RWPE1 (cell line): ENCODE data around the gene PSMC3IP.
A peak's percentile ranks its signal among the peaks of the same experiment; 100 is the strongest.
"Not testable (repeated sequence)": the region's sequence is repeated elsewhere in the genome, so short reads cannot be mapped to it uniquely, and the experiment has no call there.

Experiments used
- CTCF ChIA-PET: fragments of 350-600 bp; sonication (Branson Sonifier 250); formaldehyde crosslinking; extraction: SDS; loops from one replicate; lab custom pipeline; 2021; lab: Yijun Ruan, JAX
- POLR2A ChIA-PET: fragments of 400-600 bp; formaldehyde crosslinking; extraction: SDS; loops from one replicate; lab custom pipeline; 2020; ENCODE audit warnings: antibody characterized with exemption; ENCODE audit not compliant: low non-redundant PET; lab: Yijun Ruan, JAX
- DNase-seq: peaks from one replicate; pipeline ENCODE4 v3.0.0; 2012; ENCODE audit warnings: low spot score
- H3K27ac ChIP-seq: fragments of 450-650 bp; 2 replicates; pipeline ENCODE4 v1.5.1; 2017
- TF ChIP-seq, protein P1 (sequence below): fragments of 450-650 bp; conservative IDR thresholded peaks from 2 replicates; pipeline ENCODE4 v1.5.1; 2017; ENCODE audit warnings: low read depth, mild to moderate bottlenecking

Gene PSMC3IP

DNA sequence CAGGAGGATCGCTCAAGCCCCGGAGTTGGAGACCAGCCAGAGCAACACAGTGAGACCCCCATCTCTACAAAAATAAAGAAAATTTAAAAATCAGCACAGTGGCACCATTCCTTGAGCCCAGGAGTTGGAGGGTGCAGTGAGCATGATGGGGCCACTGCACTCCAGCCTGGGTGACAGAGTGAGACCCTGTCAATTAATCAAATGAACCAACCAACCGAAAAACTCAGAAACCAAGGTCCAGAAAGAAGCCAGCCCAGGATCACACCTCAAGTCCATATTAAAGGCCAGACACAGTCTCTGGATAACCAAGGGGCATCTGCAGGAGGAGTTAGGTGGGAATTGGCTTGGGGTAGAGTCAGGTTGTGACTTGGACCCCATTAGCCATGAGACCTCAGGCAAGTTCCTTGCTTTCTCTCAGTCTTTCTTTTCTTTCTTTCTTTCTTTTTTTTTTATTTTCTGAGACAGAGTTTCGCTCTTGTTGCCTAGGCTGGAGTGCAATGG, 22.4 kb downstream of the PSMC3IP start:
- ChIA-PET CTCF (interaction anchor here (0.6 to 1.5 kb wide), 2 partner anchors 28 to 149 kb away, joined by 3 to 4 read pairs; no protein-coding TSS in a partner anchor), POLR2A (interaction anchor here (0.6 to 1.6 kb wide), 2 partner anchors 25 to 236 kb away, joined by 3 to 5 read pairs; no protein-coding TSS in a partner anchor)
- H3K27ac ChIP-seq: peak overlapping the region; percentile 90

DNA sequence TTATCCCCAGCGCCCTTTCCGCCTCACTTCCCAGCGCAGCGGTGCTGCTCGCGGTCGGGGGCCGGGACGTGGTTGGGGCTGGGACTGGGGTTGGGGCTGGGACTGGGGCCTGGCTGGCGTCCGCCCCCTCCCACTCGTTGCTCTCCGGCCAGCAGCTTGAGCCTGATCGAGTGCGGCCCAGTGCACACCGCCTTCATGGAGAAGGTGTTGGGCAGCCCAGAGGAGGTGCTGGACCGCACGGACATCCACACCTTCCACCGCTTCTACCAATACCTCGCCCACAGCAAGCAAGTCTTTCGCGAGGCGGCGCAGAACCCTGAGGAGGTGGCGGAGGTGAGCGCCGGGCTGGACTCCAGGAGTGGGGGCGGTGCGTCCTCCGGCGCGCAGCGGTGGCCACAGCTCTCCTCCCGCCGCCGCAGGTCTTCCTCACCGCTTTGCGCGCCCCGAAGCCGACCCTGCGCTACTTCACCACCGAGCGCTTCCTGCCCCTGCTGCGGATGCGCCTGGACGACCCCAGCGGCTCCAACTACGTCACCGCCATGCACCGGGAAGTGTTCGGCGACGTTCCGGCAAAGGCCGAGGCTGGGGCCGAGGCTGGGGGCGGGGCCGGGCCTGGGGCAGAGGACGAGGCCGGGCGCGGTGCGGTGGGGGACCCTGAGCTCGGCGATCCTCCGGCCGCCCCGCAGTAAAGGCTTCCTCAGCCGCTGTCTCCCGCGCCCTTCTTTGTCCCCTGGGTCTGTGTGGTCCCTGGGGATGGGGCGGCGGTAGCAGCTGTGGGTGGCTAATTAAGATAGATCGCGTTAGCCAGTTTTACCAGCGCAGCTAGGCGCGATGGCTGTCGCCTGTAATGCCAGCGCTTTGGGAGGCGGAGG, 23.0 kb downstream of the PSMC3IP start:
- no peak for DNase-seq
- TF ChIP-seq, protein P1, sequence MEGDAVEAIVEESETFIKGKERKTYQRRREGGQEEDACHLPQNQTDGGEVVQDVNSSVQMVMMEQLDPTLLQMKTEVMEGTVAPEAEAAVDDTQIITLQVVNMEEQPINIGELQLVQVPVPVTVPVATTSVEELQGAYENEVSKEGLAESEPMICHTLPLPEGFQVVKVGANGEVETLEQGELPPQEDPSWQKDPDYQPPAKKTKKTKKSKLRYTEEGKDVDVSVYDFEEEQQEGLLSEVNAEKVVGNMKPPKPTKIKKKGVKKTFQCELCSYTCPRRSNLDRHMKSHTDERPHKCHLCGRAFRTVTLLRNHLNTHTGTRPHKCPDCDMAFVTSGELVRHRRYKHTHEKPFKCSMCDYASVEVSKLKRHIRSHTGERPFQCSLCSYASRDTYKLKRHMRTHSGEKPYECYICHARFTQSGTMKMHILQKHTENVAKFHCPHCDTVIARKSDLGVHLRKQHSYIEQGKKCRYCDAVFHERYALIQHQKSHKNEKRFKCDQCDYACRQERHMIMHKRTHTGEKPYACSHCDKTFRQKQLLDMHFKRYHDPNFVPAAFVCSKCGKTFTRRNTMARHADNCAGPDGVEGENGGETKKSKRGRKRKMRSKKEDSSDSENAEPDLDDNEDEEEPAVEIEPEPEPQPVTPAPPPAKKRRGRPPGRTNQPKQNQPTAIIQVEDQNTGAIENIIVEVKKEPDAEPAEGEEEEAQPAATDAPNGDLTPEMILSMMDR: no peak
- CTCF ChIA-PET: interaction anchor here (0.6 to 1.5 kb wide), 6 partner anchors 13 to 361 kb away, joined by 3 to 5 read pairs (median 4); no protein-coding TSS in a partner anchor
- H3K27ac ChIP-seq: peak overlapping the region; percentile 90
- POLR2A ChIA-PET: interaction anchor here (0.6 to 1.6 kb wide), 4 partner anchors 13 to 235 kb away, joined by 3 to 5 read pairs (median 4); no protein-coding TSS in a partner anchor

More for the DNA sequence above, 22.4 kb downstream of the PSMC3IP start:
- TF ChIP-seq, protein P1: no peak
- no peak for DNase-seq

DNA sequence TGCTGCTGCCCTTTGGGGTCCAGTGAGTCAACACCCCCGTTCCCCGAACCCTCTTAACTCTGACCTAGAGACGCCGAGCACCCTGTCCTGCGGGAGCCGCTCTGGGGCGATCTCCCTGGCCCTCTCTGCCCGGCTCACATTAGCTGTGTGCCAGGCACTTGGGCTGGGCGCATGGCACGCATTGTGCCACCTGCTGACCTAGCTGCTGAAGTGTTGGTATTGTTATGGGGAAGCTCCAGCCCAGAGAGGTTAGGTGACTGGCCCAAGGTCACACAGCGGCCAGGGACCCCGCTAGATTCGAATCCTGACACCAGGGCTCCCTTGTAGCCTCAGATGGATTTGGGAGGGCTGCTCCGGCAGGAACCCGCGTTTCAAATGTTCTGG, 23.7 kb downstream of the PSMC3IP start:
- POLR2A ChIA-PET: interaction anchor here (0.7 to 1.6 kb wide), 3 partner anchors 12 to 24 kb away, joined by 3 to 4 read pairs (median 4); no protein-coding TSS in a partner anchor
- H3K27ac ChIP-seq: peak overlapping the region; percentile 90
- DNase-seq: no peak
- CTCF ChIA-PET: interaction anchor here (0.7 to 1.5 kb wide), 7 partner anchors 13 to 360 kb away, joined by 3 to 5 read pairs (median 4); partner anchors contain the start of gene NAGLU
- TF ChIP-seq, protein P1: no peak

DNA sequence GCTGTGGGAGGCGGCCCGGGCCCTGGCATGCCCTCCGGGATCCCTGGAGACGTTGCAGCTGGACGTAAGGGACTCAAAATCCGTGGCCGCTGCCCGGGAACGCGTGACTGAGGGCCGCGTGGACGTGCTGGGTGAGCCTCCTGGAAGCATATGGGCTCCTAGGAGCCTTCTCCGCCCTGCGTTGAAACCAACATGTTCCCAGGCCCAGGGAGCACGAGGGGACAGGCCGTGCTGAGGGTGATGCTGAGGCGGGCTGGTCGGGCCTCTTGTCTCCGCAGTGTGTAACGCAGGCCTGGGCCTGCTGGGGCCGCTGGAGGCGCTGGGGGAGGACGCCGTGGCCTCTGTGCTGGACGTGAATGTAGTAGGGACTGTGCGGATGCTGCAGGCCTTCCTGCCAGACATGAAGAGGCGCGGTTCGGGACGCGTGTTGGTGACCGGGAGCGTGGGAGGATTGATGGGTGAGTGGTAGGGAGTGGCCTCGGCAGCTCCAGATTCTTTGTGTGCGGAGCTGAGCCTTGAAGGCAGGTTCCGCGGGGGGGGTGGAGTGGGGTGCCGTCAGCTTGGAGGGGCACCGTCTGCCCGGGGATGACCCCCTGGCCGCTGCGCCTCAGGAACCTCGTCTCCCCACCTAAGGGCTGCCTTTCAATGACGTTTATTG, 24.2 kb downstream of the PSMC3IP start:
- POLR2A ChIA-PET: interaction anchor here (1.1 to 1.6 kb wide), 2 partner anchors 12 to 23 kb away, joined by 3 to 4 read pairs; no protein-coding TSS in a partner anchor
- CTCF ChIA-PET: interaction anchor here (0.7 to 1.5 kb wide), 5 partner anchors 12 to 359 kb away, joined by 3 to 5 read pairs (median 4); partner anchors contain the start of gene NAGLU
- no peak for DNase-seq
- peak overlapping the region; percentile 90 for H3K27ac ChIP-seq
- TF ChIP-seq, protein P1: peak; percentile 25; the same call in 1 of the 2 replicates

DNA sequence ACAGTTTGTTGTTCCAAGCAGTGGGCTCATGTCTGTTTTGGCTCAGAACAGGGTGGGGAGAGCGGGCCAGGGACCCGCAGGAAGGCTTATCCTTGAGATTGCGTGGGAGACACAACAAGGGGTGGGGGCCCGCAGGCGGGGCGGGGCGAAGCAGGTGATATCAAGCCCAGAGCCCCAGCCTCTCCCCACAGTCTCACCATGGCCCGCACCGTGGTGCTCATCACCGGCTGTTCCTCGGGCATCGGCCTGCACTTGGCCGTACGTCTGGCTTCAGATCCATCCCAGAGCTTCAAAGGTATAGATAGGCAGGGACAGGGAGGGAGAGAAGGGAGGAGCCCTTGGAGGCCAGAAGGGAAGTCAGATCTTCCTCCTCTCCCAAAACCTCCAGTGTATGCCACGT, 24.8 kb downstream of the PSMC3IP start, which contains the start of gene HSD17B1:
Gene HSD17B1 (plus strand): TSS at position 188 of the 400 bp plus-strand sequence. CDS start 11 bp downstream, at position 199.
- POLR2A ChIA-PET, DNase-seq: not testable (repeated sequence)
- H3K27ac ChIP-seq: peak within 1 kb of the TSS; percentile 90
- CTCF ChIA-PET: interaction anchor here (1.4 kb wide), 1 partner anchor 16 kb away, joined by 4 read pairs; the partner anchor contains the start of gene NAGLU

DNA sequence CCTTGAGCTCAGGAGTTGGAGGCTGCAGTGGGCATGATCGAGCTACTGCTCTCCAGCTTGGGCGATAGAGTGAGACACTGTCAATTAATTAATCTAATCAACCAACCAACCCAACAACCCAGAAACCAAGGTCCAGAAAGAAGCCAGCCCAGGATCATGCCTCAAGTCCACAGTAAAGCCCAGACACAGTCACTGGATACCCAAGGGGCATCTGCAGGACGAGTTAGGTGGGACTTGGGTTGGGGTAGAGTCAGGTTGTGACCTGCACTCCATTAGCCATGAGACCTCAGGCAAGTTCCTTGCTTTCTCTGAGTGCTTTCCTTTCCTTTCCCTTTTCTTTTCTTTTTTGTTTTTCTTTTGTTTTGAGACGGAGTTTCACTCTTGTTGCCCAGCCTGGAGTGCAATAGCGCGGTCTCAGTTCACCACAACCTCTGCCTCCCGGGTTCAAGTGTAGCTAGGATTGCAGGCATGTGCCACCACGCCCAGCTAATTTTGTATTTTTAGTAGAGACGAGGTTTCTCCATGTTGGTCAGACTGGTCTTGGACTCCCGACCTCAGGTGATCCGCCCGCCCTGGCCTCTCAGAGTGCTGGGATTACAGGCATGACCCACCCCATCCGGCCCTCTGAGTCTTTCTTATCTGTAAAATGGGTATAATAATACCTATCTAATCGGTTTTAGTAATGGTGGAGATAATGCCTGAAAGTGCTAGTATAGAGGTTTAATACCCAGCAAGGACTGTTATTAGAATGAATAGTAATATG, 28.4 kb downstream of the PSMC3IP start:
- peak overlapping the region; percentile 54 for H3K27ac ChIP-seq
- CTCF ChIA-PET: interaction anchor here (0.6 to 0.9 kb wide), 2 partner anchors 213 to 237 kb away, joined by 3 read pairs; no protein-coding TSS in a partner anchor
- TF ChIP-seq, protein P1: no peak
- no peak for DNase-seq
- POLR2A ChIA-PET: interaction anchor here (0.8 kb wide), 1 partner anchor 12 kb away, joined by 3 read pairs; no protein-coding TSS in a partner anchor
